Thyroid gland (tissue), 4 donors: ENCODE results near the gene NOA1.

Experiments
- POLR2A ChIP-seq, 2 donors: fragments of 450-650 bp; IDR thresholded peaks; one replicate each; pipeline ENCODE4 v1.6.1; 2017; ENCODE audit warnings: antibody characterized with exemption in 2 of 2, mild to moderate bottlenecking in 2 of 2, moderate library complexity in 1 of 2
- TF ChIP-seq, protein P1 (sequence below), 6 experiments: fragments of 200-600 bp in 3 of 6; fragments of 450-650 bp in 3 of 6; sonication (generic) in 3 of 6; IDR thresholded peaks; one replicate each; pipeline ENCODE4 v1.5.1; 2016 to 2019; ENCODE audit warnings: antibody characterized with exemption in 6 of 6, mild to moderate bottlenecking in 2 of 6, inconsistent platforms in 1 of 6, moderate library complexity in 1 of 6

DNA sequence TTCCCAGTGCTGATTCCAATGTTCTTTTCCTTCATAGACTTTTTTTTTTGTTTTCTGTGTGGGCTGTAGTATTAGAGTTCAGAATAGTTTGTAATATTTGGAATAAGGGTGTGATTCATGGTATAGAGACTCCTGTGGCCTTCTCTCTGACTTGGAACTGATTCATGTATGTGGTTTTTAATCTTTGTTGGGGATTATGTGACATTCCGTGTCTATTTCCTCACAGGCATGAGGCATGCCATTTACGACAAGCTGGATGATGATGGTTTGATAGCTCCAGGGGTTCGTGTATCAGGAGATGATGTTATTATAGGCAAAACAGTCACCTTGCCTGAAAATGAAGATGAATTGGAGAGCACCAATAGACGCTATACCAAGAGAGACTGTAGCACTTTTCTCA, 45.7 kb upstream of the NOA1 start:
- TF ChIP-seq, protein P1, sequence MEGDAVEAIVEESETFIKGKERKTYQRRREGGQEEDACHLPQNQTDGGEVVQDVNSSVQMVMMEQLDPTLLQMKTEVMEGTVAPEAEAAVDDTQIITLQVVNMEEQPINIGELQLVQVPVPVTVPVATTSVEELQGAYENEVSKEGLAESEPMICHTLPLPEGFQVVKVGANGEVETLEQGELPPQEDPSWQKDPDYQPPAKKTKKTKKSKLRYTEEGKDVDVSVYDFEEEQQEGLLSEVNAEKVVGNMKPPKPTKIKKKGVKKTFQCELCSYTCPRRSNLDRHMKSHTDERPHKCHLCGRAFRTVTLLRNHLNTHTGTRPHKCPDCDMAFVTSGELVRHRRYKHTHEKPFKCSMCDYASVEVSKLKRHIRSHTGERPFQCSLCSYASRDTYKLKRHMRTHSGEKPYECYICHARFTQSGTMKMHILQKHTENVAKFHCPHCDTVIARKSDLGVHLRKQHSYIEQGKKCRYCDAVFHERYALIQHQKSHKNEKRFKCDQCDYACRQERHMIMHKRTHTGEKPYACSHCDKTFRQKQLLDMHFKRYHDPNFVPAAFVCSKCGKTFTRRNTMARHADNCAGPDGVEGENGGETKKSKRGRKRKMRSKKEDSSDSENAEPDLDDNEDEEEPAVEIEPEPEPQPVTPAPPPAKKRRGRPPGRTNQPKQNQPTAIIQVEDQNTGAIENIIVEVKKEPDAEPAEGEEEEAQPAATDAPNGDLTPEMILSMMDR (IDR thresholded peaks at IDR 0.05), result no peak
- no peak for TF ChIP-seq POLR2A (IDR thresholded peaks at IDR 0.05)
